BJ (cell line): ENCODE measurements around the gene RASGRP1. TPM values are rescaled to one million over a fixed set of nuclear protein-coding genes. Genes with fewer than 3 reads are reported as not detected.

ENCODE experiments used
- CTCF ChIA-PET: fragments of 350-600 bp; formaldehyde crosslinking; extraction: SDS; loops from one replicate; lab custom pipeline; 2021; ENCODE audit warnings: antibody characterized with exemption, inconsistent platforms; lab: Yijun Ruan, JAX
- POLR2A ChIA-PET: fragments of 300-600 bp; sonication (Branson Sonifier 250); formaldehyde crosslinking; extraction: SDS; loops from one replicate; lab custom pipeline; 2021; ENCODE audit warnings: antibody characterized with exemption; lab: Charles Lee
- DNase-seq: peaks from one replicate; pipeline ENCODE4 v3.0.0-alpha.2; 2011; ENCODE audit warnings: low read depth
- H3K27me3 ChIP-seq: 2 replicates; pipeline ENCODE4 v1.6.0; 2011; ENCODE audit warnings: low read length; ENCODE audit not compliant: control insufficient read depth, insufficient read depth
- H3K36me3 ChIP-seq: 2 replicates; pipeline ENCODE4 v1.5.1; 2011; ENCODE audit warnings: low read length; ENCODE audit not compliant: control insufficient read depth, insufficient read depth
- H3K4me3 ChIP-seq: 2 replicates; pipeline ENCODE4 v1.5.1; 2011; ENCODE audit warnings: low read depth, mild to moderate bottlenecking, control low read depth, low read length
- polyA plus RNA-seq: library from polyadenylated mRNA; depleted of rRNA; stranded (reverse); fragments of >200 nt; gene quantifications from 2 replicates; pipeline ENCODE4 v1.2.3, GENCODE V29; 2011; rRNA removed
- TF ChIP-seq, protein P1 (sequence below): IDR thresholded peaks from 2 replicates; pipeline ENCODE4 v1.5.1; 2011; ENCODE audit warnings: low read depth, mild to moderate bottlenecking, control low read depth, inconsistent platforms, low read length, moderate library complexity; ENCODE audit not compliant: insufficient read depth

Gene RASGRP1
- polyA plus RNA-seq, 1 experiment, result 4.3 TPM

DNA sequence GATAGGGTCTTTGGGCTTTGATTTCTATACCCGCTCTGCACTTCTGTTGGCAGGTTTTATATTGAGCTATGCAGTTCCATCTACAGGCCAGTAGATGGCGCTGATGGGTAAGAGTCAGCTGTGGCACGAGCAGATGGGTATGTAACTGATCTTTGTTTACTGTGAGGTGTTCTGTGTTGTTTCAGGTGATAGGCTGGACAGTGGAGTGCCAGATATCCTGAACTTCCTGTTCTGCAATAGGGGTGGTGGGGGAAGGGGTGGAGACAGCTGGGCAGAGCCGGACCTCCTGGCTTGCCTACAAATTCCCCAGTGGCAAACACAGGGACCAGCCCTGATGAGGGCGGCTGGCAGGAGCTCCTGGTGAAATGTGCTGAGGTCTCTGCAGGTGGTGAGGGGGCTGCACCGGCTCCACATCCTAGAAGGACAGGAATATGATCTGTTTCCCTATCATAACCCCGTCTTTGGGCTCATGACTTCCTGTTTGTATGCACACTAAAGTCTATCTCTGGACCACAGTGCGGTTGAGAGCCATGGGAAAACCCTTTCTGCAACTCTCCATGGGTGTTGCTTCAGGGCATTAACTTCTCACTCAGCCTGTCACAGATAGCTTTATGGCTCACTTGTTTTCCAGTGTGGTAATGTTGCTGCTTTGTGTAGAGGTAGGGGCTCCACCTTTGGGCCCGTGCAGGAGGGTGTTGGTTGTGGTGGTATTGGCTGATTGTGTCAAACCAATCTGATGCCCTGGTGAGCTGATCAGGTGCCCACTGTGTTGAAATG lies 124.1 kb downstream of the RASGRP1 start:
- ChIA-PET POLR2A (interaction anchor here (0.7 kb wide), 1 partner anchor 247 kb away, joined by 3 read pairs; no protein-coding TSS in a partner anchor), CTCF (interaction anchor here (0.6 to 4.4 kb wide), 44 partner anchors 8 to 1316 kb away, joined by 3 to 90 read pairs (median 4); partner anchors contain the start of genes FAM98B and RASGRP1)
- Histone ChIP-seq H3K4me3 (no peak overlapping the region), H3K36me3 (no peaks in the 10 kb centered on the region), H3K27me3 (peaks cover 8% of the 10 kb centered on the region)
- DNase-seq, result no peak
- TF ChIP-seq, protein P1, sequence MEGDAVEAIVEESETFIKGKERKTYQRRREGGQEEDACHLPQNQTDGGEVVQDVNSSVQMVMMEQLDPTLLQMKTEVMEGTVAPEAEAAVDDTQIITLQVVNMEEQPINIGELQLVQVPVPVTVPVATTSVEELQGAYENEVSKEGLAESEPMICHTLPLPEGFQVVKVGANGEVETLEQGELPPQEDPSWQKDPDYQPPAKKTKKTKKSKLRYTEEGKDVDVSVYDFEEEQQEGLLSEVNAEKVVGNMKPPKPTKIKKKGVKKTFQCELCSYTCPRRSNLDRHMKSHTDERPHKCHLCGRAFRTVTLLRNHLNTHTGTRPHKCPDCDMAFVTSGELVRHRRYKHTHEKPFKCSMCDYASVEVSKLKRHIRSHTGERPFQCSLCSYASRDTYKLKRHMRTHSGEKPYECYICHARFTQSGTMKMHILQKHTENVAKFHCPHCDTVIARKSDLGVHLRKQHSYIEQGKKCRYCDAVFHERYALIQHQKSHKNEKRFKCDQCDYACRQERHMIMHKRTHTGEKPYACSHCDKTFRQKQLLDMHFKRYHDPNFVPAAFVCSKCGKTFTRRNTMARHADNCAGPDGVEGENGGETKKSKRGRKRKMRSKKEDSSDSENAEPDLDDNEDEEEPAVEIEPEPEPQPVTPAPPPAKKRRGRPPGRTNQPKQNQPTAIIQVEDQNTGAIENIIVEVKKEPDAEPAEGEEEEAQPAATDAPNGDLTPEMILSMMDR, result peak; percentile 92

Other genes with a start within 250 kb of the RASGRP1 start
- 4.9 and 8.1 TPM in 2 replicates for gene FAM98B, start 110.7 kb downstream of the RASGRP1 start, polyA plus RNA-seq